ENCODE results near the gene PHIP. TPM values are rescaled to one million over a fixed set of nuclear protein-coding genes. Genes with fewer than 3 reads are reported as not detected.
"Not testable (repeated sequence)": the region's sequence is repeated elsewhere in the genome, so short reads cannot be mapped to it uniquely, and the experiment has no call there.

The PHIP gene
- total RNA-seq, 1 donor from 2014 or later: 14.9 TPM

GRCh38 chr6:79111549-79111948 is 33.5 kb upstream of the PHIP start:
- DNase-seq (ENCODE audit: low spot score in 2 of 2): no peak
- intact Hi-C loops (cut with DNase I): no loop called here
- Histone ChIP-seq H3K27me3 (no peaks in the 10 kb centered on the region), H3K36me3 (no peaks in the 10 kb centered on the region), H3K4me1 (no peaks in the 10 kb centered on the region), H3K4me3 (no peak overlapping the region), H3K27ac (no peak overlapping the region), H3K9me3 (no peaks in the 10 kb centered on the region)
- no peak for TF ChIP-seq CTCF (IDR thresholded peaks at IDR 0.05)

DNA sequence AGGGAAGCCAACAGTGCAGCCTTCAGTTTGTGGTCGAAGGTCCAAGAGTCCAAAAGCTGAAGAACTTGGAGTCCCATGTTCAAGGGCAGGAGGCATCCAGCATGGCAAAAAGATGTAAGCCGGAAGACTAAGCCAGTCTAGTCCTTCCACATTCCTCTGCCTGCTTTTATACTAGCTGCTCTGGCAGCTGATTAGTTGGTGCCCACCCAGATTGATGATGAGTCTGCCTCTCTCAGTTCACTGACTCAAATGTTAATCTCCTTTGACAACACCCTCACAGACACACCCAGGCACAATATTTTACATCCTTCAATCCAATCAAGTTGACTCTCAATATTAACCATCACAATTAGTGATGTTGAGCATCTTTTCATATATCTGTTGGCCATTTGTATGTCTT is 23.1 kb upstream of the PHIP start:
- no peak for DNase-seq (ENCODE audit: low spot score in 2 of 2)
- intact Hi-C loops (cut with DNase I): no loop called here
- H3K9me3 ChIP-seq: no peaks in the 10 kb centered on the region

DNA sequence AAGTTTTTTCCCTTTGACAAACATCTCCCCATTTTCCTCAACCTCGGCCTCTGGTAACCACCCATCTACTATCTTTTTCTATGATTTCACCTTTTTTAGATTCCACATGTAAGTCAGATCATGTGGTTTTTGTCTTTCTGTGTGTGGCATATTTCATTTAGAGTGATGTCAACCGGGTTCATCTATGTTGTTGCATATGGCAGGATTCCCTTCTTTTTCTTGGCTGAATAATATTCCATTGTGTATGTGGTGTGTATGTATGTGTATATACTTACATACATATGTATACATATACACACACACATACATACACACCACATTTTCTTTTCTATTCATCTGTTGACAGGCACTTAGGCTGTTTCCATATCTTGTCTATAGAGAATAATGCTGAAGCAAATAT is 22.2 kb upstream of the PHIP start:
- no peaks in the 10 kb centered on the region for H3K4me1 ChIP-seq
- intact Hi-C loops (cut with DNase I): no loop called here

More for the DNA sequence above, 23.1 kb upstream of the PHIP start:
- TF ChIP-seq CTCF (IDR thresholded peaks at IDR 0.05): no peak
- Histone ChIP-seq H3K36me3 (no peaks in the 10 kb centered on the region), H3K27ac (no peak overlapping the region), H3K4me3 (no peak overlapping the region), H3K4me1 (no peaks in the 10 kb centered on the region), H3K27me3 (no peaks in the 10 kb centered on the region)

GRCh38 chr6:79094938-79095337 is 16.9 kb upstream of the PHIP start:
- H3K4me3 ChIP-seq: no peak overlapping the region
- DNase-seq (ENCODE audit: low spot score in 2 of 2): no peak
- TF ChIP-seq CTCF (IDR thresholded peaks at IDR 0.05): no peak

More for the DNA sequence above, 22.2 kb upstream of the PHIP start:
- H3K4me3 ChIP-seq: no peak overlapping the region
- no peak overlapping the region for H3K27ac ChIP-seq
- H3K9me3 ChIP-seq: no peaks in the 10 kb centered on the region
- no peak for DNase-seq (ENCODE audit: low spot score in 2 of 2)
- no peak for TF ChIP-seq CTCF (IDR thresholded peaks at IDR 0.05)
- no peaks in the 10 kb centered on the region for H3K27me3 ChIP-seq
- no peaks in the 10 kb centered on the region for H3K36me3 ChIP-seq

GRCh38 chr6:79091801-79092200 is 13.7 kb upstream of the PHIP start:
- intact Hi-C loops (cut with DNase I); DNase-seq (ENCODE audit: low spot score in 2 of 2); H3K4me1 ChIP-seq; H3K9me3 ChIP-seq; H3K36me3 ChIP-seq; H3K27ac ChIP-seq; H3K27me3 ChIP-seq; H3K4me3 ChIP-seq: not testable (repeated sequence)

More at GRCh38 chr6:79094938-79095337, 16.9 kb upstream of the PHIP start:
- Histone ChIP-seq H3K36me3 (no peaks in the 10 kb centered on the region), H3K27me3 (no peaks in the 10 kb centered on the region), H3K4me1 (no peaks in the 10 kb centered on the region), H3K27ac (no peak overlapping the region), H3K9me3 (no peaks in the 10 kb centered on the region)
- intact Hi-C loops (cut with DNase I): no loop called here

GRCh38 chr6:79089552-79090404 is 11.7 kb upstream of the PHIP start:
- Histone ChIP-seq H3K4me1 (no peaks in the 10 kb centered on the region), H3K27me3 (no peaks in the 10 kb centered on the region), H3K4me3 (no peak overlapping the region), H3K27ac (no peak overlapping the region), H3K9me3 (no peaks in the 10 kb centered on the region), H3K36me3 (no peaks in the 10 kb centered on the region)
- no peak for TF ChIP-seq CTCF (IDR thresholded peaks at IDR 0.05)
- no peak for DNase-seq (ENCODE audit: low spot score in 2 of 2)
- intact Hi-C loops (cut with DNase I): no loop called here
